ENCODE results near the gene CHTF18. TPM values are rescaled to one million over a fixed set of nuclear protein-coding genes. Genes with fewer than 3 reads are reported as not detected.

Gene CHTF18
- total and polyA plus RNA-seq, 2 of the 4 experiments (the other 2 are of a cell fraction): 3.2 to 21.4 TPM

- dilution Hi-C loops (cut with HindIII; ENCODE audit: low sequenced_read_pairs, unreplicated experiment): no loop called here
- Histone ChIP-seq H3K56ac (ENCODE audit: extremely low read depth, insufficient read depth, low read length) (no peak overlapping the region), H2AK9ac (replicated peaks; ENCODE audit: low read depth, low read length, poor library complexity) (no peak overlapping the region), H2AFZ (replicated peaks; ENCODE audit: low read length, poor library complexity) (no peak overlapping the region), H2BK120ac (ENCODE audit: low read depth, low read length) (no peak overlapping the region), H2BK20ac (ENCODE audit: low read depth, low read length) (no peak overlapping the region), H3K4ac (ENCODE audit: low read depth, low read length) (no peak overlapping the region), H4K8ac (ENCODE audit: low read depth in 2 of 2, low read length in 2 of 2) (no peak overlapping the region), H3K9ac (ENCODE audit: low read depth, low read length) (no peak overlapping the region), H3K79me1 (ENCODE audit: low read depth in 1 of 2, low read length in 2 of 2) (peaks cover 0 to 10% of the 10 kb centered on the region in 2 experiments; a peak in 2 of 4 replicates), H3K9me1 (ENCODE audit: insufficient read depth, low read length) (no peaks in the 10 kb centered on the region), H3K18ac (ENCODE audit: low read depth, low read length) (no peak overlapping the region), H4K91ac (ENCODE audit: insufficient read depth, low read depth, low read length) (no peak overlapping the region), H2BK15ac (ENCODE audit: low read depth, low read length) (no peak overlapping the region), H2BK5ac (ENCODE audit: low read depth, low read length, poor library complexity, severe bottlenecking) (no peak overlapping the region), H4K20me1 (ENCODE audit: insufficient read depth, low read length) (peaks cover 4% of the 10 kb centered on the region), H3K4me3 (ENCODE audit: insufficient read depth, low read depth, low read length) (no peak overlapping the region), H3K36me3 (ENCODE audit: control insufficient read depth, insufficient read depth, low read length) (peaks cover 10% of the 10 kb centered on the region), H3K23ac (ENCODE audit: low read depth, low read length) (no peak overlapping the region), H3K27me3 (ENCODE audit: control insufficient read depth, insufficient read depth, low read length) (no peaks in the 10 kb centered on the region), H4K5ac (ENCODE audit: low read depth, low read length) (no peak overlapping the region), H3K27ac (ENCODE audit: insufficient read depth, low read length) (no peak overlapping the region), H3K9me3 (ENCODE audit: control insufficient read depth, insufficient read depth, low read length) (no peaks in the 10 kb centered on the region), H3K14ac (replicated peaks; ENCODE audit: low read depth, low read length) (no peak overlapping the region), H3K4me1 (ENCODE audit: control insufficient read depth, insufficient read depth, low read length) (peaks cover 5% of the 10 kb centered on the region; the same call in 1 of the 2 replicates), H2AK5ac (ENCODE audit: low read depth, low read length) (no peak overlapping the region), H3K4me2 (ENCODE audit: low read depth, low read length) (no peak overlapping the region)
- TF ChIP-seq, protein P1, sequence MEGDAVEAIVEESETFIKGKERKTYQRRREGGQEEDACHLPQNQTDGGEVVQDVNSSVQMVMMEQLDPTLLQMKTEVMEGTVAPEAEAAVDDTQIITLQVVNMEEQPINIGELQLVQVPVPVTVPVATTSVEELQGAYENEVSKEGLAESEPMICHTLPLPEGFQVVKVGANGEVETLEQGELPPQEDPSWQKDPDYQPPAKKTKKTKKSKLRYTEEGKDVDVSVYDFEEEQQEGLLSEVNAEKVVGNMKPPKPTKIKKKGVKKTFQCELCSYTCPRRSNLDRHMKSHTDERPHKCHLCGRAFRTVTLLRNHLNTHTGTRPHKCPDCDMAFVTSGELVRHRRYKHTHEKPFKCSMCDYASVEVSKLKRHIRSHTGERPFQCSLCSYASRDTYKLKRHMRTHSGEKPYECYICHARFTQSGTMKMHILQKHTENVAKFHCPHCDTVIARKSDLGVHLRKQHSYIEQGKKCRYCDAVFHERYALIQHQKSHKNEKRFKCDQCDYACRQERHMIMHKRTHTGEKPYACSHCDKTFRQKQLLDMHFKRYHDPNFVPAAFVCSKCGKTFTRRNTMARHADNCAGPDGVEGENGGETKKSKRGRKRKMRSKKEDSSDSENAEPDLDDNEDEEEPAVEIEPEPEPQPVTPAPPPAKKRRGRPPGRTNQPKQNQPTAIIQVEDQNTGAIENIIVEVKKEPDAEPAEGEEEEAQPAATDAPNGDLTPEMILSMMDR (conservative IDR thresholded peaks at IDR 0.05; ENCODE audit: low read depth, low read length): no peak
- TF ChIP-seq SMC3 (IDR thresholded peaks at IDR 0.05; ENCODE audit: low read depth, low read length): no peak
- no peak for TF ChIP-seq FOS (IDR thresholded peaks at IDR 0.05; ENCODE audit: low read depth, low read length)
- TF ChIP-seq CHD1 (IDR thresholded peaks at IDR 0.05; ENCODE audit: low read depth, low read length): no peak
- TF ChIP-seq MAFK (IDR thresholded peaks at IDR 0.05; ENCODE audit: low read depth, low read length): no peak
- TF ChIP-seq RCOR1 (IDR thresholded peaks at IDR 0.05; ENCODE audit: insufficient replicate concordance, low read length): no peak
- no peak for TF ChIP-seq USF2 (IDR thresholded peaks at IDR 0.05; ENCODE audit: low read depth, low read length)
- no peak for TF ChIP-seq CEBPB (IDR thresholded peaks at IDR 0.05; ENCODE audit: low read depth, low read length)
- no peak for TF ChIP-seq MAZ (IDR thresholded peaks at IDR 0.05; ENCODE audit: borderline replicate concordance, low read depth, low read length)
- TF ChIP-seq, protein P2, sequence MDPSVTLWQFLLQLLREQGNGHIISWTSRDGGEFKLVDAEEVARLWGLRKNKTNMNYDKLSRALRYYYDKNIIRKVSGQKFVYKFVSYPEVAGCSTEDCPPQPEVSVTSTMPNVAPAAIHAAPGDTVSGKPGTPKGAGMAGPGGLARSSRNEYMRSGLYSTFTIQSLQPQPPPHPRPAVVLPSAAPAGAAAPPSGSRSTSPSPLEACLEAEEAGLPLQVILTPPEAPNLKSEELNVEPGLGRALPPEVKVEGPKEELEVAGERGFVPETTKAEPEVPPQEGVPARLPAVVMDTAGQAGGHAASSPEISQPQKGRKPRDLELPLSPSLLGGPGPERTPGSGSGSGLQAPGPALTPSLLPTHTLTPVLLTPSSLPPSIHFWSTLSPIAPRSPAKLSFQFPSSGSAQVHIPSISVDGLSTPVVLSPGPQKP (IDR thresholded peaks at IDR 0.05; ENCODE audit: borderline replicate concordance, low read depth, low read length): no peak
- no peak for TF ChIP-seq POLR2A (IDR thresholded peaks at IDR 0.05; ENCODE audit: low read depth, low read length)
- no peak for TF ChIP-seq NFE2L2 (IDR thresholded peaks at IDR 0.05; ENCODE audit: low read depth, low read length)
- TF ChIP-seq BHLHE40 (IDR thresholded peaks at IDR 0.05; ENCODE audit: low read depth, low read length): no peak
- TF ChIP-seq MXI1 (IDR thresholded peaks at IDR 0.05; ENCODE audit: borderline replicate concordance, low read depth, low read length): no peak
- no peak for TF ChIP-seq RFX5 (IDR thresholded peaks at IDR 0.05; ENCODE audit: low read depth, low read length)
- no peak for TF ChIP-seq RAD21 (IDR thresholded peaks at IDR 0.05; ENCODE audit: low read length)
- ATAC-seq (ENCODE audit: low read depth) (no peak), DNase-seq (no peak)
- CTCF ChIA-PET: no interaction called here
- no TSS peak for BruUV-seq (replicated peaks)
- intact Hi-C loops (cut with micrococcal nuclease): no loop called here
- in situ Hi-C loops (cut with MboI; ENCODE audit: low sequenced_read_pairs): no loop called here
- 94% methylated on average over 6 of the region's 8 CpGs; no CpG with 5 or more reads in 1 of the 2 experiments for WGBS, 2 experiments (ENCODE audit: extremely low coverage in 2 of 2, insufficient read length in 1 of 2)
- POLR2A ChIA-PET (ENCODE audit: unreplicated experiment): no interaction called here
Measured at GRCh38 chr16:793414-793813, 5.0 kb downstream of the CHTF18 start.
